Kidney (tissue), 14 donors: Measurements from ENCODE around the gene NDUFAF2. TPM values are rescaled to one million over a fixed set of nuclear protein-coding genes. Genes with fewer than 3 reads are reported as not detected.

Experiments used
- DNase-seq, 5 donors: peaks; one replicate each; pipeline ENCODE4 v3.0.0-alpha.2; 2013 to 2020
- FAIRE-seq: peaks from 2 replicates; lab custom pipeline; 2012; peaks lifted over from hg19 to GRCh38; lab: Jason Lieb, UNC
- H3K27ac ChIP-seq, 2 donors: one replicate each; pipeline ENCODE4 v1.7.0; 2013; ENCODE audit warnings: low read depth in 2 of 2, low read length in 2 of 2, inconsistent platforms in 1 of 2
- H3K27me3 ChIP-seq: one replicate; pipeline ENCODE4 v1.7.1; 2013; ENCODE audit warnings: low read length, inconsistent platforms; ENCODE audit not compliant: control insufficient read depth, insufficient read depth
- H3K36me3 ChIP-seq, 3 donors: one replicate each; pipeline versions ENCODE4 v1.7.0 to v1.7.1; 2013; ENCODE audit warnings: low read length in 3 of 3, control low read depth in 1 of 3, inconsistent platforms in 1 of 3; ENCODE audit not compliant: insufficient read depth in 3 of 3, control insufficient read depth in 2 of 3
- H3K4me1 ChIP-seq, 3 donors: one replicate each; pipeline versions ENCODE4 v1.7.0 to v1.7.1; 2013; ENCODE audit warnings: low read length in 3 of 3, inconsistent platforms in 1 of 3, low read depth in 1 of 3; ENCODE audit not compliant: control insufficient read depth in 2 of 3, insufficient read depth in 2 of 3
- H3K4me3 ChIP-seq, 3 donors: one replicate each; pipeline versions ENCODE4 v1.7.0 to v1.8.1; 2013; ENCODE audit warnings: low read length in 3 of 3, control low read depth in 1 of 3, inconsistent platforms in 1 of 3
- H3K9ac ChIP-seq, 3 donors: one replicate each; pipeline versions ENCODE4 v1.7.0 to v1.7.1; 2013; ENCODE audit warnings: low read length in 3 of 3, control low read depth in 1 of 3, inconsistent platforms in 1 of 3
- H3K9me3 ChIP-seq, 3 donors: one replicate each; pipeline versions ENCODE4 v1.7.0 to v1.7.1; 2013; ENCODE audit warnings: low read length in 3 of 3, control low read depth in 1 of 3, inconsistent platforms in 1 of 3; ENCODE audit not compliant: control insufficient read depth in 2 of 3, insufficient read depth in 1 of 3
- intact Hi-C: fragments of 100-400 bp; cut with DNase I; formaldehyde crosslinking; loops from one replicate; pipeline ENCODE4 v1.11.1; 2022
- polyA plus RNA-seq: library from polyadenylated mRNA; stranded (reverse); fragments of 350-450 nt; fragmentation: Illumina TruSeq; extraction: RNeasy Lipid Tissue Mini Kit (QIAGEN cat#74804); gene quantifications from one replicate; pipeline ENCODE4 v1.2.3, GENCODE V29; 2014; ENCODE audit warnings: low read depth, low replicate concordance; ENCODE audit not compliant: insufficient read depth
- total RNA-seq: library from RNA; stranded (reverse); fragmentation: NEBNext Ultra II Directional; extraction: Animal tissue kit (Norgen Biotek cat#: 25700); gene quantifications from one replicate; pipeline ENCODE4 v1.2.1, GENCODE V29; 2021
- TF ChIP-seq, protein P1 (sequence below): IDR thresholded peaks from 3 replicates; pipeline ENCODE4 v1.5.1; 2012; ENCODE audit warnings: mild to moderate bottlenecking, moderate library complexity, borderline replicate concordance; ENCODE audit not compliant: insufficient read depth; ENCODE audit errors: extremely low read depth
- donor health status: control.
- donor health status: control.
- donor health status: control.
- donor health status: control.
- donor health status: control.
- donor health status: DM: yes; HTN: yes; CAD: no.
- donor health status: Normal renal cell carcinoma (clear cell type).

NDUFAF2 gene
- total and polyA plus RNA-seq, 2 donors from 2014 or later: 23.7 to 47.5 TPM

DNA sequence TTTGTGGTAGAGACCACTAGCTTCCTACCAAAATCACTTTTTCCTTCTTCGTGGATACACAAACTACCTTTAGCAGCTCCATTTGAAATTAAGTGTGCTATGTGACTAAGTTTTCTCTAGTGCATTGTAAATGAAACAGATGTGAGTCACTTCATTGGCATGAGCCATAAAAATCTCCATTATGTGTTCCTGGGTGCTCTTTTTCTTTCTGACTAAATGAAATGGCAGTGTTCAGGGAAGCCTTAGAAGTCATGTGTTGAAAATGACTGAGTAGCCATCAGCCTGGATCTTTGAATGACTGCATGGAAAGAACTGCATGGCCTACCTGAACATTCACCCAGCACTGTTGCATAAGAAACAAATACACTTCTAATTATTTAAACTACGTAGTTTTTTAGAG is 107.9 kb downstream of the NDUFAF2 start:
- H3K4me3 ChIP-seq: no peak overlapping the region
- H3K9me3 ChIP-seq: no peaks in the 10 kb centered on the region
- DNase-seq (no peak), FAIRE-seq (no peak)
- H3K27me3 ChIP-seq: no peaks in the 10 kb centered on the region
- H3K36me3 ChIP-seq: no peaks in the 10 kb centered on the region
- intact Hi-C loops: no loop called here
- no peak overlapping the region for H3K27ac ChIP-seq
- no peaks in the 10 kb centered on the region for H3K4me1 ChIP-seq
- no peak overlapping the region for H3K9ac ChIP-seq
- TF ChIP-seq, protein P1, sequence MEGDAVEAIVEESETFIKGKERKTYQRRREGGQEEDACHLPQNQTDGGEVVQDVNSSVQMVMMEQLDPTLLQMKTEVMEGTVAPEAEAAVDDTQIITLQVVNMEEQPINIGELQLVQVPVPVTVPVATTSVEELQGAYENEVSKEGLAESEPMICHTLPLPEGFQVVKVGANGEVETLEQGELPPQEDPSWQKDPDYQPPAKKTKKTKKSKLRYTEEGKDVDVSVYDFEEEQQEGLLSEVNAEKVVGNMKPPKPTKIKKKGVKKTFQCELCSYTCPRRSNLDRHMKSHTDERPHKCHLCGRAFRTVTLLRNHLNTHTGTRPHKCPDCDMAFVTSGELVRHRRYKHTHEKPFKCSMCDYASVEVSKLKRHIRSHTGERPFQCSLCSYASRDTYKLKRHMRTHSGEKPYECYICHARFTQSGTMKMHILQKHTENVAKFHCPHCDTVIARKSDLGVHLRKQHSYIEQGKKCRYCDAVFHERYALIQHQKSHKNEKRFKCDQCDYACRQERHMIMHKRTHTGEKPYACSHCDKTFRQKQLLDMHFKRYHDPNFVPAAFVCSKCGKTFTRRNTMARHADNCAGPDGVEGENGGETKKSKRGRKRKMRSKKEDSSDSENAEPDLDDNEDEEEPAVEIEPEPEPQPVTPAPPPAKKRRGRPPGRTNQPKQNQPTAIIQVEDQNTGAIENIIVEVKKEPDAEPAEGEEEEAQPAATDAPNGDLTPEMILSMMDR: no peak

DNA sequence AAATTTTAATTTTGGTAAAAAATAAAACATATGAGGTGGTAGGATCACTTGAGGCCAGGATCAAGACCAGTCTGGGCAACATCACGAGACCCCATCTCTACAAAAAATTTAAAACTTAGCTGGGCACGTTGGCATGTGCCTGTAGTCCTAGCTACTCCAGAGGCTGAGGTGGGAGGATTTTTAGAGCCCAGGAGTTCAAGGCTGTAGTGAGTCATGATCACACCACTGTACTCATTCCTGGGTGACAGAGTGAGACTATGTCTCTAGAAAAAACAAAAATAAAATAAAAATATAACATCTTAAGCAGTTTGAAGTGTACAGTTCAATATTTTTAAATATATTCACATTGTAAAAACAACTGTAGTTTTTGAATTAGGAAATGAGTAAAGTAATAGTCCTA is 108.9 kb downstream of the NDUFAF2 start:
- no peak for FAIRE-seq
- Histone ChIP-seq H3K27ac (no peak overlapping the region), H3K9ac (no peak overlapping the region), H3K27me3 (no peaks in the 10 kb centered on the region), H3K4me1 (no peaks in the 10 kb centered on the region), H3K4me3 (no peak overlapping the region), H3K9me3 (no peaks in the 10 kb centered on the region), H3K36me3 (no peaks in the 10 kb centered on the region)
- TF ChIP-seq, protein P1: no peak
- intact Hi-C loops: no loop called here
- no peak for DNase-seq

DNA sequence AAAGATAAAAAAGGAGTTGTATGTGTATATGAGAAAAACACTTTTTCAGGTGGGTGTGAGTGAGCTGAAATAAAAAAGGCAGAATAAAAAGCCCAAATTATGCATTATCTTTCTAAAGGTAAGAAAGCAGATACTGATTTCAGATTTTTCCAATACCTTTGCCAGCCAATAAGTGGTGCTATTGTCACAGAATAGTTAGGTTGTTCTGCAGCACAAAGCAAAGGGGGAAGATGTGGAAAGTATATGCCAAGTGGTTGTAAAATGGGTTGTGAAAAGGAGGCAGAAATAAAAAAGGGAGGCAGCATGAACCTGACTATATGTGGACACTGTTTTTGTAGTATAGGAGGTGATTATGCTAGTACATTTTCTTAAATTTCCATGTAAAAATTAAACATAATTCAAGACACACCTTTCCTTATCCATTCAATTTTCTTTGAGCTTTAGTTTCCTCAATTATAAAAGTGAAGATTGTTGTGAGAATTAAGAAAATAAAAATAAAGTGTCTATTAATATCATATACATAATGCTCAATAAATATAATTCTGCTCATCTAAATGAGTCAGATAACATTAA is 110.5 kb downstream of the NDUFAF2 start:
- no peaks in the 10 kb centered on the region for H3K27me3 ChIP-seq
- H3K4me1 ChIP-seq: no peaks in the 10 kb centered on the region
- H3K36me3 ChIP-seq: no peaks in the 10 kb centered on the region
- H3K27ac ChIP-seq: no peak overlapping the region
- DNase-seq (peak in 2 of 5 donors; percentile 60 to 64), FAIRE-seq (peak; percentile 60)
- H3K9ac ChIP-seq: no peak overlapping the region
- no peak overlapping the region for H3K4me3 ChIP-seq
- H3K9me3 ChIP-seq: no peaks in the 10 kb centered on the region
- intact Hi-C loops: no loop called here
- TF ChIP-seq, protein P1: peak; percentile 72

- no peak for DNase-seq
Measured at GRCh38 chr5:61059499-61059898, 114.5 kb downstream of the NDUFAF2 start.

More at GRCh38 chr5:61059499-61059898, 114.5 kb downstream of the NDUFAF2 start:
- H3K36me3 ChIP-seq: no peaks in the 10 kb centered on the region
- intact Hi-C loops: no loop called here
- H3K27me3 ChIP-seq: no peaks in the 10 kb centered on the region
- no peaks in the 10 kb centered on the region for H3K4me1 ChIP-seq
- no peak for FAIRE-seq
- no peak overlapping the region for H3K4me3 ChIP-seq
- no peak overlapping the region for H3K9ac ChIP-seq
- TF ChIP-seq, protein P1: no peak
- H3K9me3 ChIP-seq: peaks cover 0 to 7% (median 0%) of the 10 kb centered on the region in 3 donors
- H3K27ac ChIP-seq: no peak overlapping the region
